ENCODE measurements around the gene DNAJC4.

DNAJC4 gene, protein sequence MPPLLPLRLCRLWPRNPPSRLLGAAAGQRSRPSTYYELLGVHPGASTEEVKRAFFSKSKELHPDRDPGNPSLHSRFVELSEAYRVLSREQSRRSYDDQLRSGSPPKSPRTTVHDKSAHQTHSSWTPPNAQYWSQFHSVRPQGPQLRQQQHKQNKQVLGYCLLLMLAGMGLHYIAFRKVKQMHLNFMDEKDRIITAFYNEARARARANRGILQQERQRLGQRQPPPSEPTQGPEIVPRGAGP

GRCh38 chr11:64230171-64230984, at the start of gene DNAJC4:
TSS of gene DNAJC4 (plus strand) at chr11:64230548. CDS start at chr11:64230855, 307 bp downstream.
- DNase-seq (ENCODE audit: low read depth, low spot score) = no peak

DNA sequence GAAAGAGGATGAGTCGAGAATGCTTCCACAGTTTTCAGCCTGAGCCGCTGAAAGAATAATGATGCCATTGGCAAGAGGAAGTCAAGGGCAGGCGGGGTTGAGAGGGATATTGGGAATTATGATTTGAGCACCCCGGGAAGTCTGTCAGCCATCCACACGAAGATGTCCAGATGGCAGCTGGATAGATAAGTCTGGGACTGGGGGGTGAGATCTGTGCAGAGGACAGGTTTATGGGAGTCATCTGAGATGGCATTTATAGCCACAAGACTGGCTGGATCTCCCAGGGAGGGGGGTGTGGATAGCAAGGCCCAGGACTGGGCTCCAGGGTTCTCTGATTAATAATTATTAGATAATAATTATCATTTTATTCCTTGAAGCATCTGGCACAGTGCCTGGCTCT, 49.5 kb upstream of the DNAJC4 start:
- no peak for DNase-seq (ENCODE audit: low read depth, low spot score)

DNA sequence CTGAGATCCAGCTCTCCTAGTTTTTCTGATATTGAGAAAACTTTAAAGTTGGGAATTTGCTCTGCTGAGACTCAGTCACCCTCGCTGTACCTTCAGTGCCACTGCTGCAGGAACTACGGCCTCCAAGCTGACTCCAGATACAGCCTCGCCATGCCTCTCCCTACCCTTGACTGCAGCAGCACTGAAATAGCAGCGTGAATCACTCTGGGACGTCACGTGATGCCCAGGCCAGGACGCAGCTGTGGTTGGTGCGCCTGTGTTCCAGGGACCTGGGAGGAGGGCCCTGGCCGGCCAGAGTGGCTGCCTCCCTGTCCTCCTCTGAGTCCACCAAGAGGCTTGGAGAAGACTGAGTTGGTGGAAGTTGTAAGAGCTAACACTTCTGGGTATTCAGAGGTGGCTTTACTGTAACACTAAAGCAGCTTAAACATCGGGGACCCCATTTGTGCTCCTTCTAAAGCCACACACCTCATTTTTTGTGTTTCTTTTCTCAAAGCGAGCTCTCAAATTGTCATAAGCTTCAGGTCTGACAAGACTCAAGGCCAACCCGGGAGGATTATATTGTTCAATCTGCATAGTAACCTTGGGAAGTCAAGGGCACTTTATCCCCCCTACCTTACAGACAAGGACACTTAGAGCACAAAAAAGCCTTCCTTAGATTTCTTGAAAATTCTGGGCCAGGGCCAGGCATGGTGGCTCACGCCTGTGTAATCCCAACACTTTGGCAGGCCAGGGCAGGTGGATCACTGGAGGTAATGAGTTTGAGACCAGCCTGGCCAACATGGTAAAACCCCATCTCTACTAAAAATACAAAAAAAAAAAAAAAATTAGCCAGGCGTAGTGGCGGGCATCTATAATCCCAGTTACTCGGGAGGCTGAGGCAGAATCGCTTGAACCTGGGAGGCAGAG, 48.6 kb upstream of the DNAJC4 start:
- no peak for DNase-seq (ENCODE audit: low read depth, low spot score)

- no peak for DNase-seq (ENCODE audit: low read depth, low spot score)
These were observed 46.5 kb upstream of the DNAJC4 start for GRCh38 chr11:64183890-64184289.

DNA sequence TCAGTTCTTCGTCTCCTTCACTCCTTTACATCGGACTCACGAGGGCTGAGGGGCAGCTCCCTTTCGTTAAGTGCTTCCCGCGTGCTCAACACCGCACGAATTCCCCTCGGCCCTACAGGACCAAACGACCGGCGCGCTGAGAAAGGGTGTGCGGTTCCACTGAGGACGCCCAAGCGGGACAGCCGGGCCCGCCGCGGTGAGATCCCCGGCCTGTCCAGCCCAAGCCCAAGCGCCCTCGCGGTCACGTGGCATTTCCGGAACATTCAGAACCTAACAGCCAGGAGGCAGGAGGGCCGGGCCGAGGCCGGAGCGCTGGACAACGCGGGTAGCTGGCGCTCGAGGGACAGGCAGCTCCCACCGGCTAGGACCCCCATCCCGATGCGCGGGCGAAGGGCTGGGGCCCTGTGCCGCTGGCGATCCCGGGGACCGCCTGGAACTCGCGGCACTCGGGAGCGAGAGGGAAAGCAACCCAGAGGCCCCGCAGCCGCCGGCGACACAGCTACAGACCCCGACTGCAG, 45.1 kb upstream of the DNAJC4 start:
- no peak for DNase-seq (ENCODE audit: low read depth, low spot score)

DNA sequence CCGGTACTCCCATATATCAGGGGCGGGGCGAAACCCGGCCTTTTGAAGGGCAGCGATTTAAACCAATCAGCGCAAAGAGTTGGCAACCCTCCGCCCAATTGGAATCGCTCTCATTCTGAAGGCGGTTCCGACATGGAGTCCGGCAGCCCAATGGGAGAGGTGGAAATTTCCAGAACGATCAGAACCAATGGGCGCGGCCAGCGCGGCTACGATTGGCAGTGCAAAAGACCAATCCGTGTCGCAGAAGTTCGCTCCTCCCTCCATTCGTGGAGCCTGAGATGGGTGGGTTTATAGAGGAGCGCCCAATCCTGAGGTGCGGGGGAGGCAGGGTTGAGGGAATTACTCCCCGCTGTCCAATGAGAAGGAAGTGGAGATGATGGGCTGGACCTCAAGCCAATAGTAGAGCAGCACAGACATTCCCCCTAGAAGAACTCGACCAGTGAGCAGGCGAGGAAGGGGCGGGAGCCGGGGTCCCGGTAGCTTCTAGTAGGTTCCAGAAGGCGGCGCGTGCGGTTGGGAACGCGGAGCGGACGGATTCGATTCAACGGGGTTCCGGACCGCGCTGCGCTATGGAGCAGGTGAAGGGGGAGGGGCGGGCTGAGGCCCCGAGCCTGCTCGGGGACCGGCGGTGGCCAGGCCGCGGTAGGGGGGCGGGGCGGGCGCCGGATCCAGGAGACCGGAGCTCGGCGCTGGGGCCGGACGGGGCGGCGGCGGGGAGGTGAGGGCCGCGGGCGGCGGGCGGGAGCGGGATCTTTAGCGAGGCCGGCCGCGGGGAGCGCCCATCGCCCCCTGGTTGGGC, 44.5 kb upstream of the DNAJC4 start, which contains the start of gene STIP1:
TSS of gene STIP1 (plus strand) at position 479 of the 799 bp plus-strand sequence. CDS start at position 570, 91 bp downstream.
- peak; percentile 100 for DNase-seq (ENCODE audit: low read depth, low spot score)

DNA sequence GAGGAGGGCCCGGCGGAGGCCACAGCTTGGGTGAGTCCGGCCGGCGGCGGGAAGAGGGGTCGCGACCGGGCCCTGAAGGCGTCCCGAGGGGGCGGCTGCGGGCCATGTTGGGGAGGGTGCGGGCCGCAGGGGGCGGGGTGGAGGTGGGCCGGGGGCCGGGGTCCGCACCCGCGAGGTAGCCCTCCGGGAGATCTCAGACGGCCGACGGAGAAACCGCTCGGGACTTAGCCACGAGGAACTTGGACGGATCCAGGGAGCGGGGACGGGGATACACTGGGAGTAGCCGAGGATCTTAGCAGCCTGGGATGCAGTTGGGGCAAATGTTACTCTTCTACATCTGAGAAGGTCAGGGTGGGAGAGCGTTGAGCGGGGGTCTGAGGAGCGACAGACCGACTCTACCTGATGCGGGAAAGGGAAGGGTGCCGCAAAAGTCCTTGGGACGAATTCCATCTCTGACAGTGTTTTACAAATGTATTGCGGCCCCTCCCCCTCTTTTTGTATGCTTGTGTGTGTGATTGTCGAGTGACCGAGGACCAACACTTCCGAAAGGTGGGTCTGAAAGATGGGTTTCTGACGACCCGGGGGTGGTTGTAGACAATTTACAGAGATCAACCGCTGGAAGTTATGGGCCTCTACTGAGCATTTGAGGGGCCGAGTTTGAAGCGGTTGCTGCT, 43.7 kb upstream of the DNAJC4 start:
- DNase-seq (ENCODE audit: low read depth, low spot score) = no peak

GRCh38 chr11:64192434-64192833, 37.9 kb upstream of the DNAJC4 start:
- no peak for DNase-seq (ENCODE audit: low read depth, low spot score)

- DNase-seq (ENCODE audit: low read depth, low spot score) = no peak
These were observed 33.7 kb upstream of the DNAJC4 start for GRCh38 chr11:64196626-64197025.

DNA sequence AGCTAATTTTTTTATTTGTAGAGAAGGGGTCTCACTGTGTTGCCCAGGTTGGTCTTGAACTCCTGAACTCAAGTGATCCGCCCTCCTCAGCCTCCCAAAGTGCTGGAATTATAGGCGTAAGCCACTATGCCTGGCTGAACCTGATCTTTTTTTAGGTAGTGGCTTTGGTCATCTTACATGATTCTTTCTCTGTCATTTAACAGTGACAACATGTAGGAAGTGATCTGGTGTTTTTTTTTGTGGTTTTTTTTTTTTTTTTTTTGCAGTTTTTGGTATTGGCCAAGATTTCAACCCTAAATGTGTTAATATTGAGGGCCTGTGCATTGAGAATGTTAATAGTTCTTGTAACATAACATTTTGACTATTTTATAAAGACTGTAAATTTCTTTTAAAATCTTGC, 31.8 kb upstream of the DNAJC4 start:
- no peak for DNase-seq (ENCODE audit: low read depth, low spot score)

DNA sequence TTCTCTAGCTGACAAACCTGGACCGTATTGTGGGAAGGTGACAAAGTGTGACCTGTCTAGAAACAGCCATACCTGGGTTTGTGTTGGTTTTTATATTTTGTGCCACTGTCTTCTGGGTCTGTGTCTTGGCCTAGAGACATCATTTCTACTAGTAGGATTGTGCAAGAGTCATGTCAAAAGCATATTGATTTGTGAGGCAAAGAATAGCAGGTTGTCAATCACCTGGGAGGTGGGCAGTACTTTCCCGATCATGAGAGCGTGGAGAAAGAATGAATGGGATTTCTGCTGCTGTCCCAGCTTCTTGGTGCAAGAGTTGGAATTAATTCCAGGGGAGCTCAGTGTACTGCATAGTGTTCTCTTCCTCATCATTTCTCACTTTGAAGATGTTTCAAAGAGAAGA, 28.8 kb upstream of the DNAJC4 start:
- no peak for DNase-seq (ENCODE audit: low read depth, low spot score)

- DNase-seq (ENCODE audit: low read depth, low spot score) = no peak
These were observed 27.4 kb upstream of the DNAJC4 start for GRCh38 chr11:64202992-64203391.

DNA sequence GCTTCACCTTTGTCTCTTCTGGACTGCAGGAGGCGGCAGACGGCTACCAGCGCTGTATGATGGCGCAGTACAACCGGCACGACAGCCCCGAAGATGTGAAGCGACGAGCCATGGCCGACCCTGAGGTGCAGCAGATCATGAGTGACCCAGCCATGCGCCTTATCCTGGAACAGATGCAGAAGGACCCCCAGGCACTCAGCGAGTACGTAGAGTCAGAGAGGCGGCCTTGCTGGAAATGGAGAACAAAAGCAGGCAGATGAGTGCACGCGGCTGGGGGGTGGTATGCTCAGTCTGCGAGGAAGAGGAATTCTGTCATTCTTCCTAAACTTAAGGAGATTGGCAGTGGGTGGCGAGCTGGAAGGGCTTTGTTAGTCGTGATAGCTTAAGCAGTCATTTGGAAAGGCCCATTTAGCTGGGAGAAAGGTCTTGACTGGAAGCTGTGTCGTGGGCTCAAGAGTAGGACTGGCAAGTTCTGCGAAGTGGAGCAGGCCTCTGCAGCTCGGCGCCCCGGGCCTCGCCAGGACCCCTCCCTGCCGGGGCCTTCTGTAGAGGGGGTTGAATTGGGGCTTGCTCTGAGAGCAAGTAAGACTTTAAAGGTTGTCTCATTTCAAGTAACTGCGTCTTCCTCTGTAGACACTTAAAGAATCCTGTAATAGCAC, 26.8 kb upstream of the DNAJC4 start:
- no peak for DNase-seq (ENCODE audit: low read depth, low spot score)

DNA sequence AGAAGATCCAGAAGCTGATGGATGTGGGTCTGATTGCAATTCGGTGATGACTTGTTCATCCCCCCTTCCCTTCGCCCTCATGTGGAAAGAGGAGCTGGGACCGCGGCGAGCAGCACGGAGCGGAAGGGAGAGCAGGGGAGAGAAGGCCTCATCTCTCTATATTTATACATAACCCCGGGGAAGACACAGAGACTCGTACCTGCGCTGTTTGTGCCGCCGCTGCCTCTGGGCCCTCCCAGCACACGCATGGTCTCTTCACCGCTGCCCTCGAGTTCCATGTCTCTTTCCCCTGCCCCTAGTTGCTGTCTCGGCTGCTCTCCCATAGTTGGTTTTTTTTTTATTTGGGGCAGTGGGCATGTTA, 26.3 kb upstream of the DNAJC4 start:
- no peak for DNase-seq (ENCODE audit: low read depth, low spot score)

DNA sequence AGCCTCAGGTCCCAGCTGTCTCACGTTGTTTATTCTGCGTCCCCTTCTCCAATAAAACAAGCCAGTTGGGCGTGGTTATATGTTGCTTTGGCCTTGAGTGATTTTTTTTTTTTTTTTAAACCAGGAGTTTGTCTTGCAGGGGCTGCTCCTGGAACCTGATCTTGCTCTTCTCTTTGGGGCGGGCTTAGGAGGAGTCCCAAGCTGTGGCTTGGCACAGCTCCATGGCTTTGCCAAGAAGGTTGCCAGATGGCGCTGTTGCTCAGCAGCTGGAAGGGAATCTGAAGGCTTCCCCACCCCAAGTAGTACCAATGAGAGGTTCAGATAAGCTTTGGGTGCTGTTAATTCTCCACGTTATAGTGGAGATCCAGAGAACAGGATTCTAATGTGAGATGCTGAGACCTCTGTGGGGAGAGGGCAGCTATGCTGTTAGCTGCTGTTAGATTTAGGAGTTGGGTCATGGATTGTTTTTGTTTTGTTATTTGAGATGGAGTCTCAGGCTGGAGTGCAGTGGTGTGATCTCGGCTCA, 25.8 kb upstream of the DNAJC4 start:
- peak; percentile 50 for DNase-seq (ENCODE audit: low read depth, low spot score)

GRCh38 chr11:64206457-64207255, 23.7 kb upstream of the DNAJC4 start, which contains the start of gene FERMT3:
TSS of gene FERMT3 (plus strand) at chr11:64206721. CDS start at chr11:64207365, 644 bp downstream.
- no peak for DNase-seq (ENCODE audit: low read depth, low spot score)

- no peak for DNase-seq (ENCODE audit: low read depth, low spot score)
These were observed 22.9 kb upstream of the DNAJC4 start for GRCh38 chr11:64207256-64208085.
